ENCODE results near the gene TM6SF1.

DNA sequence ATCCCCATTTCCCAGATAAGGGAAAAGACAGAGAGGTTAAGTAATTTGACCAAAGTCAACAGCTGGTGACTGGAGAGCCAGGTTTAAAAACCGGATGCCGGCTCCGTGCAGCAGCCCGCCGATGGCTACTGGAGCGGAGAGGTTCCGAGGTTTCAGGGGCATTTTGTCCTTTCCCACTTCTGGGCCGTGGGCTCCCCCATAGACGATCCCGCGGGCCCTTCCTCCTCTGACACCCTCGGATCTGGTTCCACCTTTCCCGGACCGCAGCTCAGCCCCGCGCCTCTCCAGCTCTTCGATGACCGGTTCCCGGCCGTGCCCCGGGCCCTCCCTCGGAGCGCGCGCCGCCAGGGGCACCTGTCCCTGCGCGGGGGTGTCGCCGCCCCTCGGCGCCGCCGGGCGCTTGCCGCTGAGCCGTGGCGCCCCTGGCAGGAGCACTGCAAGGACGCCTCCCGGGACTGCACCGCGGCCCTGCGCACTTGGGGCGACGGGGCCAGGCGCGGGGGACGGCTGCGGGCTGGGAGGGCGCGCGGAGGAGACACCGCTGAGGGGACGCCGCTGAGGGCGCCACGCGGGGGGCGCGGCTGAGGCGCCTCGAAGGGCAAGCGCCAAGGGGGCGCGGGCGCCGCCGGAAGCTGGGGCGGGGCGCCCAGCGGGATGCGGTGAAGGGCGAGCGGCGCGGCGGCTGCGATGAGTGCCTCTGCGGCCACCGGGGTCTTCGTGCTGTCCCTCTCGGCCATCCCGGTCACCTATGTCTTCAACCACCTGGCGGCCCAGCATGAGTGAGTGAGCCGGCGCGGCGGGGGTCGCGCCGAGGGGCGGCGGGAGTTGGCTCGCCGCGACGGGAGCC lies at the start of gene TM6SF1:
- TF ChIP-seq EZH2 (IDR thresholded peaks at IDR 0.05; ENCODE audit: low read length) = peak; percentile 90
- TF ChIP-seq, protein P1, sequence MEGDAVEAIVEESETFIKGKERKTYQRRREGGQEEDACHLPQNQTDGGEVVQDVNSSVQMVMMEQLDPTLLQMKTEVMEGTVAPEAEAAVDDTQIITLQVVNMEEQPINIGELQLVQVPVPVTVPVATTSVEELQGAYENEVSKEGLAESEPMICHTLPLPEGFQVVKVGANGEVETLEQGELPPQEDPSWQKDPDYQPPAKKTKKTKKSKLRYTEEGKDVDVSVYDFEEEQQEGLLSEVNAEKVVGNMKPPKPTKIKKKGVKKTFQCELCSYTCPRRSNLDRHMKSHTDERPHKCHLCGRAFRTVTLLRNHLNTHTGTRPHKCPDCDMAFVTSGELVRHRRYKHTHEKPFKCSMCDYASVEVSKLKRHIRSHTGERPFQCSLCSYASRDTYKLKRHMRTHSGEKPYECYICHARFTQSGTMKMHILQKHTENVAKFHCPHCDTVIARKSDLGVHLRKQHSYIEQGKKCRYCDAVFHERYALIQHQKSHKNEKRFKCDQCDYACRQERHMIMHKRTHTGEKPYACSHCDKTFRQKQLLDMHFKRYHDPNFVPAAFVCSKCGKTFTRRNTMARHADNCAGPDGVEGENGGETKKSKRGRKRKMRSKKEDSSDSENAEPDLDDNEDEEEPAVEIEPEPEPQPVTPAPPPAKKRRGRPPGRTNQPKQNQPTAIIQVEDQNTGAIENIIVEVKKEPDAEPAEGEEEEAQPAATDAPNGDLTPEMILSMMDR (optimal IDR thresholded peaks at IDR 0.05 in 1 of 3, IDR thresholded peaks at IDR 0.05 in 1 of 3, conservative IDR thresholded peaks at IDR 0.05 in 1 of 3; ENCODE audit: extremely low read depth in 1 of 3, insufficient read depth in 2 of 3, low read length in 3 of 3) = no peak
